Ishikawa (cell line): ENCODE data around the gene ATP9A.

Experiments
- EP300 ChIP-seq: IDR thresholded peaks from 2 replicates; pipeline ENCODE4 v1.6.1; 2012; ENCODE audit warnings: borderline replicate concordance
- FOXM1 ChIP-seq: IDR thresholded peaks from 2 replicates; pipeline ENCODE4 v1.6.1; 2012; ENCODE audit warnings: low read depth, borderline replicate concordance
- TAF1 ChIP-seq: IDR thresholded peaks from 2 replicates; pipeline ENCODE4 v1.6.1; 2012; ENCODE audit warnings: low read depth, mild to moderate bottlenecking
- TF ChIP-seq, protein P1 (sequence below): IDR thresholded peaks from 2 replicates; pipeline ENCODE4 v1.6.1; 2012; ENCODE audit warnings: low read depth, mild to moderate bottlenecking
- TF ChIP-seq, protein P2 (sequence below): IDR thresholded peaks from 2 replicates; pipeline ENCODE4 v1.6.1; 2012

DNA sequence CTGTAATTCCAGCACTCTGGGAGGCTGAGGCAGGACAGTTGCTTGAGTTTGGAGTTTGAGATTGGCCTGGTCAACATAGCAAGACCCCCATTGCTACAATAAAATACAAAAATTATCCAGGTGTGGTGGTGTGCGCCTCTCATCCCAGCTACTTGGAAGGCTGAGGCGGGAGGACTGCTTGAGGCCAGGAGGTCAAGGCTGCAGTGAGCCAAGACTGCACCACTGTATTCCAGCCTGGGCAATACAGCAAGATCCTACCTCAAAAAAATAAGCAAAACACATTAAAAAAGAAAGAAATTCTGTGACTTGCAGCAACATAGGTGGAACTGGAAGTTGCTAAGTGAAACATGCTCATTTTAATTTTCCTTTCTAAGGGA lies 119.6 kb downstream of the ATP9A start:
- TF ChIP-seq, protein P1, sequence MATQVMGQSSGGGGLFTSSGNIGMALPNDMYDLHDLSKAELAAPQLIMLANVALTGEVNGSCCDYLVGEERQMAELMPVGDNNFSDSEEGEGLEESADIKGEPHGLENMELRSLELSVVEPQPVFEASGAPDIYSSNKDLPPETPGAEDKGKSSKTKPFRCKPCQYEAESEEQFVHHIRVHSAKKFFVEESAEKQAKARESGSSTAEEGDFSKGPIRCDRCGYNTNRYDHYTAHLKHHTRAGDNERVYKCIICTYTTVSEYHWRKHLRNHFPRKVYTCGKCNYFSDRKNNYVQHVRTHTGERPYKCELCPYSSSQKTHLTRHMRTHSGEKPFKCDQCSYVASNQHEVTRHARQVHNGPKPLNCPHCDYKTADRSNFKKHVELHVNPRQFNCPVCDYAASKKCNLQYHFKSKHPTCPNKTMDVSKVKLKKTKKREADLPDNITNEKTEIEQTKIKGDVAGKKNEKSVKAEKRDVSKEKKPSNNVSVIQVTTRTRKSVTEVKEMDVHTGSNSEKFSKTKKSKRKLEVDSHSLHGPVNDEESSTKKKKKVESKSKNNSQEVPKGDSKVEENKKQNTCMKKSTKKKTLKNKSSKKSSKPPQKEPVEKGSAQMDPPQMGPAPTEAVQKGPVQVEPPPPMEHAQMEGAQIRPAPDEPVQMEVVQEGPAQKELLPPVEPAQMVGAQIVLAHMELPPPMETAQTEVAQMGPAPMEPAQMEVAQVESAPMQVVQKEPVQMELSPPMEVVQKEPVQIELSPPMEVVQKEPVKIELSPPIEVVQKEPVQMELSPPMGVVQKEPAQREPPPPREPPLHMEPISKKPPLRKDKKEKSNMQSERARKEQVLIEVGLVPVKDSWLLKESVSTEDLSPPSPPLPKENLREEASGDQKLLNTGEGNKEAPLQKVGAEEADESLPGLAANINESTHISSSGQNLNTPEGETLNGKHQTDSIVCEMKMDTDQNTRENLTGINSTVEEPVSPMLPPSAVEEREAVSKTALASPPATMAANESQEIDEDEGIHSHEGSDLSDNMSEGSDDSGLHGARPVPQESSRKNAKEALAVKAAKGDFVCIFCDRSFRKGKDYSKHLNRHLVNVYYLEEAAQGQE = no peak
- TF ChIP-seq, protein P2, sequence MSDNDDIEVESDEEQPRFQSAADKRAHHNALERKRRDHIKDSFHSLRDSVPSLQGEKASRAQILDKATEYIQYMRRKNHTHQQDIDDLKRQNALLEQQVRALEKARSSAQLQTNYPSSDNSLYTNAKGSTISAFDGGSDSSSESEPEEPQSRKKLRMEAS = no peak
- TF ChIP-seq EP300 (no peak), TAF1 (no peak), FOXM1 (no peak)
